OCI-LY1 (cell line): ENCODE measurements around the gene TNFRSF6B.
A peak's percentile ranks its signal among the peaks of the same experiment; 100 is the strongest.

Experiments
- H2AFZ ChIP-seq: fragments of 200-600 bp; sonication (generic), shearing (Covaris generic); 2 replicates; pipeline ENCODE4 v1.6.0; 2014; ENCODE audit warnings: antibody characterized with exemption, mild to moderate bottlenecking, low read length
- H3F3A ChIP-seq: fragments of 200-600 bp; sonication (generic), shearing (Covaris generic); 2 replicates; pipeline ENCODE4 v1.6.0; 2014; ENCODE audit warnings: mild to moderate bottlenecking, antibody characterized with exemption, low read length, moderate library complexity; ENCODE audit not compliant: insufficient read depth
- H3K27ac ChIP-seq: fragments of 200-600 bp; sonication (generic); 2 replicates; pipeline ENCODE4 v1.5.1; 2014; ENCODE audit warnings: low read length, mixed run types, mild to moderate bottlenecking, low read depth; ENCODE audit not compliant: poor library complexity, severe bottlenecking
- H3K27me3 ChIP-seq: fragments of 200-600 bp; sonication (generic); 2 replicates; pipeline ENCODE4 v1.6.0; 2014; ENCODE audit warnings: antibody characterized with exemption, mild to moderate bottlenecking, low read length, moderate library complexity; ENCODE audit not compliant: insufficient read depth
- H3K36me3 ChIP-seq: fragments of 200-600 bp; sonication (generic); 2 replicates; pipeline ENCODE4 v1.6.1; 2014; ENCODE audit warnings: mild to moderate bottlenecking, antibody characterized with exemption, low read length, moderate library complexity, mixed read lengths; ENCODE audit not compliant: insufficient read depth
- H3K4me1 ChIP-seq: fragments of 200-600 bp; sonication (generic); 2 replicates; pipeline ENCODE4 v1.5.1; 2014; ENCODE audit warnings: mild to moderate bottlenecking, low read length, moderate library complexity; ENCODE audit not compliant: insufficient read depth, severe bottlenecking
- H3K4me2 ChIP-seq: fragments of 200-600 bp; sonication (generic), shearing (Covaris generic); 2 replicates; pipeline ENCODE4 v1.6.1; 2014; ENCODE audit warnings: low read length
- H3K4me3 ChIP-seq: fragments of 200-600 bp; sonication (generic); 2 replicates; pipeline ENCODE4 v1.5.1; 2014; ENCODE audit warnings: low read length, low read depth, mild to moderate bottlenecking, mixed read lengths; ENCODE audit not compliant: poor library complexity, severe bottlenecking
- H3K79me2 ChIP-seq: fragments of 200-600 bp; shearing (Covaris generic); 2 replicates; pipeline ENCODE4 v1.6.1; 2016; ENCODE audit warnings: mixed run types, low read length, mixed read lengths; ENCODE audit not compliant: insufficient read depth
- H3K9ac ChIP-seq: fragments of 200-600 bp; sonication (generic), shearing (Covaris generic); 2 replicates; pipeline ENCODE4 v1.6.1; 2014; ENCODE audit warnings: mild to moderate bottlenecking, low read length, mixed read lengths
- H3K9me2 ChIP-seq: fragments of 200-600 bp; sonication (generic), shearing (Covaris generic); 2 replicates; pipeline ENCODE4 v1.6.1; 2014; ENCODE audit warnings: low read depth, mild to moderate bottlenecking, low read length, mixed read lengths
- H3K9me3 ChIP-seq: fragments of 200-600 bp; shearing (Covaris generic); 2 replicates; pipeline ENCODE4 v1.6.1; 2014; ENCODE audit warnings: low read length, mixed read lengths
- H4K20me1 ChIP-seq: fragments of 200-600 bp; sonication (generic), shearing (Covaris generic); 2 replicates; pipeline ENCODE4 v1.6.0; 2016; ENCODE audit warnings: mild to moderate bottlenecking, low read length; ENCODE audit not compliant: insufficient read depth
- CTCF ChIP-seq: fragments of 200-600 bp; sonication (generic), shearing (Covaris generic); IDR thresholded peaks from 2 replicates; pipeline ENCODE4 v1.5.1; 2017; ENCODE audit warnings: mild to moderate bottlenecking, antibody characterized with exemption, low read length, moderate library complexity, mixed read lengths
- EZH2 ChIP-seq: fragments of 200-600 bp; sonication (generic), shearing (Covaris generic); IDR thresholded peaks from 2 replicates; pipeline ENCODE4 v1.8.0; 2017; ENCODE audit warnings: borderline replicate concordance, mixed run types, mild to moderate bottlenecking, antibody characterized with exemption, low read length, moderate library complexity, mixed read lengths

TNFRSF6B gene

GRCh38 chr20:63740627-63741353 lies 44.3 kb downstream of the TNFRSF6B start:
- no peak for TF ChIP-seq CTCF
- TF ChIP-seq EZH2: no peak
- Histone ChIP-seq H3K79me2 (no peaks in the 10 kb centered on the region), H2AFZ (no peak overlapping the region), H3K4me3 (peak overlapping the region; percentile 49), H3K36me3 (peaks cover 12% of the 10 kb centered on the region), H3K9me3 (no peaks in the 10 kb centered on the region), H3K27me3 (no peaks in the 10 kb centered on the region; the same call in 1 of the 2 replicates), H3K4me2 (peak overlapping the region; percentile 53), H3K9ac (peak overlapping the region; percentile 39; the same call in 1 of the 2 replicates), H4K20me1 (no peaks in the 10 kb centered on the region), H3K4me1 (peaks cover 38% of the 10 kb centered on the region), H3F3A (no peaks in the 10 kb centered on the region; the same call in 1 of the 2 replicates), H3K9me2 (no peaks in the 10 kb centered on the region), H3K27ac (no peak overlapping the region)

DNA sequence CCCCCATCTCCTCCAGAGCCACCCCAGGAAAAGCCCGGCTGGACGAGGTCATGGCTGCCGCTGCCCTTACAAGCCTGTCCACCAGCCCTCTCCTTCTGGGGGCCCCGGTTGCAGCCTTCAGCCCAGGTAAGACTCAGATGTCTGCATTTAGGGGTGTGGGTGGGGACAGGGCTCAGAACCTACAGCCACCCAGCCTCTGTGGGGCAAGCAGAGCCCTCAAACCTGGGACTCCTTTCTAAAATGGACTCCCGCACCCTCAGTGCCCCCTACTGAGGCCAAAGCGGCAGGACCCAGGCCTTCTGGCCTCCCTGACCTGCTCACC lies 44.9 kb downstream of the TNFRSF6B start:
- H3K27ac ChIP-seq: no peak overlapping the region
- H3K4me3 ChIP-seq: no peak overlapping the region
- no peaks in the 10 kb centered on the region for H3K9me3 ChIP-seq
- peaks cover 32% of the 10 kb centered on the region for H3K4me1 ChIP-seq
- no peaks in the 10 kb centered on the region; the same call in 1 of the 2 replicates for H3F3A ChIP-seq
- H2AFZ ChIP-seq: no peak overlapping the region
- no peaks in the 10 kb centered on the region for H3K79me2 ChIP-seq
- H3K9me2 ChIP-seq: no peaks in the 10 kb centered on the region
- no peak for TF ChIP-seq CTCF
- TF ChIP-seq EZH2: no peak
- H3K4me2 ChIP-seq: no peak overlapping the region
- H3K36me3 ChIP-seq: peaks cover 10% of the 10 kb centered on the region; the same call in 1 of the 2 replicates
- H3K27me3 ChIP-seq: no peaks in the 10 kb centered on the region; the same call in 1 of the 2 replicates
- no peak overlapping the region for H3K9ac ChIP-seq
- H4K20me1 ChIP-seq: no peaks in the 10 kb centered on the region

GRCh38 chr20:63741676-63742380 lies 45.4 kb downstream of the TNFRSF6B start:
- H3K4me3 ChIP-seq: no peak overlapping the region
- H3K4me1 ChIP-seq: peaks cover 27% of the 10 kb centered on the region
- no peaks in the 10 kb centered on the region for H4K20me1 ChIP-seq
- H3K9me3 ChIP-seq: no peaks in the 10 kb centered on the region
- H3K9ac ChIP-seq: no peak overlapping the region
- H3K27ac ChIP-seq: no peak overlapping the region
- no peaks in the 10 kb centered on the region for H3K9me2 ChIP-seq
- H3K36me3 ChIP-seq: peaks cover 10% of the 10 kb centered on the region; the same call in 1 of the 2 replicates
- TF ChIP-seq CTCF: no peak
- TF ChIP-seq EZH2: no peak
- no peaks in the 10 kb centered on the region for H3K79me2 ChIP-seq
- H2AFZ ChIP-seq: no peak overlapping the region
- H3F3A ChIP-seq: no peaks in the 10 kb centered on the region; the same call in 1 of the 2 replicates
- no peak overlapping the region for H3K4me2 ChIP-seq
- H3K27me3 ChIP-seq: no peaks in the 10 kb centered on the region; the same call in 1 of the 2 replicates
